Measurements from ENCODE around the gene TLR10. TPM values are rescaled to one million over a fixed set of nuclear protein-coding genes. Genes with fewer than 3 reads are reported as not detected.
"Not testable (repeated sequence)": the region's sequence is repeated elsewhere in the genome, so short reads cannot be mapped to it uniquely, and the experiment has no call there.

The TLR10 gene
- total RNA-seq, 1 donor from 2014 or later = not detected

- Histone ChIP-seq H3K27ac (replicated peaks) (peak overlapping the region; percentile 43), H3K9me3 (replicated peaks) (peaks cover 6% of the 10 kb centered on the region), H3K36me3 (no peaks in the 10 kb centered on the region), H3K27me3 (ENCODE audit: low read depth) (peaks cover 13% of the 10 kb centered on the region), H3K4me3 (no peak overlapping the region), H3K4me1 (no peaks in the 10 kb centered on the region)
- intact Hi-C loops (cut with micrococcal nuclease) = no loop called here
- no peak for TF ChIP-seq CTCF (IDR thresholded peaks at IDR 0.05; ENCODE audit: borderline replicate concordance)
- no peak for DNase-seq
Observed at GRCh38 chr4:38815885-38816782, 33.3 kb upstream of the TLR10 start.

- no peak overlapping the region for H3K4me3 ChIP-seq
- H3K36me3 ChIP-seq = no peaks in the 10 kb centered on the region
- peaks cover 9% of the 10 kb centered on the region for H3K27me3 ChIP-seq (ENCODE audit: low read depth)
- H3K4me1 ChIP-seq = no peaks in the 10 kb centered on the region
- no peak for TF ChIP-seq CTCF (IDR thresholded peaks at IDR 0.05; ENCODE audit: borderline replicate concordance)
- peaks cover 6% of the 10 kb centered on the region for H3K9me3 ChIP-seq (replicated peaks)
- H3K27ac ChIP-seq (replicated peaks) = no peak overlapping the region
- no peak for DNase-seq
- intact Hi-C loops (cut with micrococcal nuclease) = no loop called here
Observed at GRCh38 chr4:38814386-38814785, 31.6 kb upstream of the TLR10 start.

- H3K27me3 ChIP-seq (ENCODE audit: low read depth) = no peaks in the 10 kb centered on the region
- intact Hi-C loops (cut with micrococcal nuclease) = no loop called here
- H3K36me3 ChIP-seq = no peaks in the 10 kb centered on the region
- no peak for TF ChIP-seq CTCF (IDR thresholded peaks at IDR 0.05; ENCODE audit: borderline replicate concordance)
- DNase-seq = no peak
- no peak overlapping the region for H3K27ac ChIP-seq (replicated peaks)
- H3K4me1 ChIP-seq = no peaks in the 10 kb centered on the region
- H3K9me3 ChIP-seq (replicated peaks) = peaks cover 6% of the 10 kb centered on the region
- no peak overlapping the region for H3K4me3 ChIP-seq
Observed at GRCh38 chr4:38811297-38811696, 28.5 kb upstream of the TLR10 start.

GRCh38 chr4:38807462-38807861 is 24.7 kb upstream of the TLR10 start:
- H3K27ac ChIP-seq (replicated peaks); H3K9me3 ChIP-seq (replicated peaks); H3K4me3 ChIP-seq; H3K36me3 ChIP-seq; DNase-seq; H3K27me3 ChIP-seq (ENCODE audit: low read depth); intact Hi-C loops (cut with micrococcal nuclease): not testable (repeated sequence)
- peaks cover 20% of the 10 kb centered on the region for H3K4me1 ChIP-seq

- H3K9me3 ChIP-seq (replicated peaks); intact Hi-C loops (cut with micrococcal nuclease); DNase-seq; H3K27me3 ChIP-seq (ENCODE audit: low read depth): not testable (repeated sequence)
- H3K4me3 ChIP-seq = peak overlapping the region; percentile 55
- peak overlapping the region; percentile 81 for H3K27ac ChIP-seq (replicated peaks)
- H3K4me1 ChIP-seq = peaks cover 20% of the 10 kb centered on the region
- peaks cover 10% of the 10 kb centered on the region for H3K36me3 ChIP-seq
Observed at GRCh38 chr4:38806251-38806650, 23.5 kb upstream of the TLR10 start.

- peak overlapping the region; percentile 81 for H3K27ac ChIP-seq (replicated peaks)
- no peaks in the 10 kb centered on the region for H3K9me3 ChIP-seq (replicated peaks)
- no peak for TF ChIP-seq CTCF (IDR thresholded peaks at IDR 0.05; ENCODE audit: borderline replicate concordance)
- peak overlapping the region; percentile 55 for H3K4me3 ChIP-seq
- H3K27me3 ChIP-seq (ENCODE audit: low read depth) = no peaks in the 10 kb centered on the region
- peak; percentile 17 for DNase-seq
- intact Hi-C loops (cut with micrococcal nuclease) = no loop called here
- peaks cover 20% of the 10 kb centered on the region for H3K4me1 ChIP-seq
- H3K36me3 ChIP-seq = peaks cover 14% of the 10 kb centered on the region
Observed at GRCh38 chr4:38805530-38806145, 22.8 kb upstream of the TLR10 start.
